Measurements from ENCODE around the gene KIF3A.

DNA sequence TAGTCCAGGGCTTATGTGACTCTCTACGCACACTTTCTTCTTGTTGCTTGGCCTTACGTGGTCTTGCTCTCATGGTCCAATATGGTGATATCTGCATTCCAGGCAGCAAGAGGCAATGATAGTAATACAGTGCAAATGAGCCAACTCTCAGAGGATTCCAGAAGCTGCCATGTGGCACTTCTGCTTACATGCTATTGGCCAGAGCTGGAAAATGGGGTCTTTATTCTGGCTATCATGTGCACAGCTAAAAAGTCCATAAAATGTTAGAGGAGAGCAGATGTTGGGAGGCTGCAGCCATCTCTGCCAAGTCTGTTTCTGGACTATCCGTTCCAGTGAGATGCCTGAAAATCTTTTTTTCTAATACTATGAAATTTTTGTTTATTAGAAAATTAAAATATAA is 42.6 kb upstream of the KIF3A start:
- TF ChIP-seq, protein P1, sequence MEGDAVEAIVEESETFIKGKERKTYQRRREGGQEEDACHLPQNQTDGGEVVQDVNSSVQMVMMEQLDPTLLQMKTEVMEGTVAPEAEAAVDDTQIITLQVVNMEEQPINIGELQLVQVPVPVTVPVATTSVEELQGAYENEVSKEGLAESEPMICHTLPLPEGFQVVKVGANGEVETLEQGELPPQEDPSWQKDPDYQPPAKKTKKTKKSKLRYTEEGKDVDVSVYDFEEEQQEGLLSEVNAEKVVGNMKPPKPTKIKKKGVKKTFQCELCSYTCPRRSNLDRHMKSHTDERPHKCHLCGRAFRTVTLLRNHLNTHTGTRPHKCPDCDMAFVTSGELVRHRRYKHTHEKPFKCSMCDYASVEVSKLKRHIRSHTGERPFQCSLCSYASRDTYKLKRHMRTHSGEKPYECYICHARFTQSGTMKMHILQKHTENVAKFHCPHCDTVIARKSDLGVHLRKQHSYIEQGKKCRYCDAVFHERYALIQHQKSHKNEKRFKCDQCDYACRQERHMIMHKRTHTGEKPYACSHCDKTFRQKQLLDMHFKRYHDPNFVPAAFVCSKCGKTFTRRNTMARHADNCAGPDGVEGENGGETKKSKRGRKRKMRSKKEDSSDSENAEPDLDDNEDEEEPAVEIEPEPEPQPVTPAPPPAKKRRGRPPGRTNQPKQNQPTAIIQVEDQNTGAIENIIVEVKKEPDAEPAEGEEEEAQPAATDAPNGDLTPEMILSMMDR (IDR thresholded peaks at IDR 0.05), result no peak
- no peak for TF ChIP-seq POLR2A (IDR thresholded peaks at IDR 0.05)

All from esophagus squamous epithelium (tissue), 4 donors.